GM21526 (cell line): ENCODE measurements around the gene NAA38.
"Not testable (repeated sequence)": the region's sequence is repeated elsewhere in the genome, so short reads cannot be mapped to it uniquely, and the experiment has no call there.

ENCODE experiments used
- ATAC-seq: cut with Tn5 transposase; IDR thresholded peaks from one replicate; pipeline ENCODE4 v1.9.1; 2021; ENCODE audit warnings: moderate library complexity; ENCODE audit not compliant: unreplicated experiment, low FRiP score

The NAA38 gene

DNA sequence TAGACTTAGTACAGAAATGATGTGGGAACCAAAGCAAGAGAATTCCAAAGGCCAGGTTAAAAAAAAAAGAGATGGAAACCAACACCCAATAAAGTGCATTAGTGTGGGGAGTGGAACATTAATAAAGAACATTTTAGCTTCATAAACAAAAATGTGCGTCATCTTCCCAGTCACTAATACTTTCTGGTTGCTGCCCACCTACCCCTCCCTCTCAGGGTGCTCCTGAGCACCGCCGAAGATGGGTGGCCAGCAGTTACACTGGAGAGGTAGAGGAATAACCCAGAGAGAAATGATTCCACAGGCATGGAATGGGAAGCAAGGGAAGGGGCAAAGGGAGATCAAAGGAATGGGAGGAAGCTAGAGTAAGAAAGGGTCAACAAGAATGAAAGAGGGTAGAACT, 25.3 kb upstream of the NAA38 start:
- no peak for ATAC-seq

DNA sequence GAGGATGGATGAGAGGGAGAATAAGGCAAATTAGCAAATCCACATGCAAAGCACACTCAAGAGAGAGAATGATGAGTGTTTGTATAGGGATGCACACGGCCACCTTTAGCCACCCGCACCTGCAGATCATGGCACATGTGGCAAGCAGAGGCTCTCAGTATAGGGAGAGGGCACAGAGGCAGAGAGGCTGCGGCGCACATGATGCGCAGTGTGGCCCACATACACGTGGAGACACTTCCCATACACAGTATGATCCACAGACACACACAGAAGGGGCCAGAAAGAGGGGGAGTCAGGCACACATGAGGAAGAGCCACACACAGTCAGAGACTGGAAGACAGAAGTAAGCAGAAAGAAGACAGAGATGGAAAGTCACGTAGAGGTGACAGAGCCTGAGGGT, 24.7 kb upstream of the NAA38 start:
- ATAC-seq: no peak

DNA sequence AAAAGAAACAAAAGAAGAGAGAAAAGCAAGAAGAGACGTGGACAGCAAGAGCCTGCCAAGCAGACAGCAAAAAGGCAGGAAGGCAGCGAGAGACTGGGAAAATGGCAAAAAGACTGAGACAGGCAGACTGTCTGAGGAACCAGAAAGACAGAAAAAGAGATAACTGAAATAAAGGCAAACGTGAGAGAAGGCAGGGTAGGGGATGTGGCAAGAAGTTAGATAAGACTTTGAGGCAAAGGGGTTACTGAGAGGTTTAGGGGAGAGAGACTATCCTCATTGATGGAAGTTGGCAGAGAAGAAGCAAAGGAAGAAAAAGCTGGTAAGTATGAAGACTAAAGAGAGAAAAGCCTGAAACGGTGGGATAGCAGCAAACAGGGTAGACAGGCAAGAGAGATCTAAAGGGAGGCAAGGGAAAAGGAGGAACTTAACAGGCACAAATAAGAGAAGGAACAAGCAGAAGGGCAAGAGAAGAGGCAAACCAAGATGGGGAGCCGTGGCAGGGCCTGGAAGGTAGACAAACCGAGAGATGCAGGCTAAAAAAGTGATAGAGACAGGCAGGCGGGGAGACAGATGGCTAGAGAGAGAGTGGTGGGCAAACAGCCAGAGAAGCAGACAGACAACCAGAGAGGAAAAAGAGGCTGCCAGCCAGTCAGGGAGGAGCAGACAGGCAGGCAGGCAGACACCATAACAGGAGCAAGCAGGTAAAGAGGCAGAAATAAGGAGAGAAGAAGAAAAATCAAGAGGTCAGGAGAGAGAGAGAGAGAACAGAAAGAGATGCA, 24.1 kb upstream of the NAA38 start:
- no peak for ATAC-seq

DNA sequence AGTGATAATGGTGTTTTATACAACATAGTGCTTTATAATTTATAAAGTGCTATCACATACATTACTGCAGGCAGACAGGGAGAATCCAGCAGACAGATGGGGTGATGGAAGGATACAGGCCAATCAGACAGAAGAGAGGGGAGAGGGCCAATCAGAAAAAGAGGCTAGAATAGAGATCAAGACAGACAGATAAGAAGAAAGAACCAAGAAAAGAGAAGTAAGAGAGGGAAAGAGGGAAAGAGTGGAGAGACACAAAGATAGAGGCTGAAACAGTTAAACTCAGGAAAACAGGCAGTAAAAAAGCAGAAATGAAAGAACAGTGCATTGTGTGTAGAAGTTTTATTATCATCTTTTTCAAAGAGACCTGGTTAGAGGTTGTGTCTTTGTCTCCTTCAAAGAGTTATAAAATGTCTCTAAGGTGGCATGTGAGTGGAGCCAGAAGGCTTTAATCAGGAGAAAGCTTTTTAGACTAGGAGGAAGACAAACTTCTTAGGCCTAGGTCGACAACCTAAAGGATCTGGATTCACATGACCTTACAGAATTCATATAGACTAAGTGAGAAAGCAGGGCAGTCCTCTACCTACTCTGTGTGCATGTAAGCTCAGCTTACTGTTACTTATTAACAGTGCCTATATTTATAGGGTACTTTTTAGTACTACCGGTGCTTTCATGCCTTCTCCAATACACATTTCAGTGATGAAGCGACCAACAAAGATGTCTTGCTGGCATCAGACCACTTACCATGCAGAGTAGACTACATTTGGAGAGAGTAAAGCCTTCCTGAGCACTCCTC, 22.9 kb upstream of the NAA38 start:
- ATAC-seq: no peak

DNA sequence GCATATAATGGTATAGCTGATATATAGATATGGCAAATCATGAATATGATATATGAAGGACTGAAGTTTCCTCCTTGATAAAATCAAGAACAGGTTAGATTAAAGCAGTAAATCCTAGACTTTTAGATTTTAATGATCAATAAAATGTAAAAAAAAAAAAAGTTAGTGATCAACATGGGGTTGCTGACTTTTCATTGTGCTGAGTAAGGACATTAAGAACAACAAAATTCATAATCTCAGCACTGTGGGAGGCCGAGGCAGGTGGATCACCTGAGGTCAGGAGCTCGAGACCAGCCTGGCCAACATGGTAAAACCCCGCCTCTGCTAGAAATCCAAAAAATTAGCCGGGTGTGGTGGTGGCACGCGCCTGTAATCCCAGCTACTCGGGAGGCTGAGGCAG, 20.9 kb upstream of the NAA38 start:
- no peak for ATAC-seq

DNA sequence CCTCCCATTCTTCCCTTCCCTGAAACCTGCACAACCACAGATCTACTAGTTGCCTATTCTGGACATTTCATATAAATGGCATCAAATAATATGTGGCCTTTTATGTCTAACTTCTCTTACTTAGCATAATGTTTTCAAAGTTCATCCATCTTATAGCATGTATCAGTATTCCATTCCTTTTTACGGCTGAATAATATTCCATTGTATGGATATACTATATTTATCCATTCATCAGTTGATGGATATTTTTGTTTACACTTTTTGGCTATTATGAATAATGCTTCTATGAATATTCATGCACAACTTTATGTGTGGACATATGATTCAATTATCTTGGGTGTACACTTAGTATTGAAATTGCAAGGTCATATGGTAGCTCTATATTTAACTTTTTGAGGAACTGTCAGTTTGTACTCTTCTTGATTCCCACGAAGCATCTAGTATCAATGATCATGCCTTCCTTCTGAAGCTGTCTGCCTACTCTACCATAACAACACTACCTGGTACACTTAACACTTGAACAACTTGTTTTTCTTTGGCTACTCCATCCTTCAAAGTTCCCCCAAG, 18.5 kb upstream of the NAA38 start:
- ATAC-seq: no peak

DNA sequence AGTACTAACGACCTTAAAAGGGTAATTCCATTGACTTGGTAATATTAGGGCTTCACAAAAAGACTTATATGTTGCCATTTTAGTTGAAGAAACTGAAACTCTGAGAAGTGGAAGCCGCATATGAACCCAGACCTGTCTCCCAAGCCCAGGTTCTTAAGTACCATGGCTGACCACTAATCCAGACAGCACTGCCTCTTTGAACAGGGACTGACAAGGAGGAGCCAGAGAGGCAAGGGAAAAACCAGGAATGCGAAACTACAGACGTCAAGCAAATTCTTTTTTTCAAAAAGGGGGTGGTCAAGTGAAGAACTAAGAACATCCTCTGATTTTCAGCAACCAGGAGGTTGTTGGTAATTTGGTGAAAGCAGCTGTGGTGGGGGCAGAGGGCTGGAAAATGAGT, 15.7 kb upstream of the NAA38 start:
- no peak for ATAC-seq

DNA sequence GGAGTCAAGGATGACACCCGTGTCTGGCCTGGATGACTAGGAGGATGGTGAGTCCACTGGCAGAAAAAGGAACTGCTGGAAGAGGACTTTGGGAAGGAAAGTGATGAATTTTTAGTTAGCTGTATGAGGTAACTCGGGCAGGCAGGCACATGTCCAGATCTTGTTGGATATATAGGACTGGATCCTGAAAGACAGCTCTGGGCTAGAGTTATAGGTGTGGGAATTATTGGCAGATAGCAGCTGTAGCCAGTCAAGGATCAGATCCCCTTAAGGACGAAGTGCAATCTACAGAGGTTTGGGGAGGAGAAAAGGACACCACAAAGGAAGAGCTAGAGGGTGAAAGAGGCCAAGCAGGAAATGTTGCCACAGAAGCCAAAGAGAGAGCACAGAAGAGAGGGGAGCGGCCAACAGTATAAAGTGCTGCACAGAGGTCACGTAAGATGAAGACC, 10.5 kb upstream of the NAA38 start:
- no peak for ATAC-seq

DNA sequence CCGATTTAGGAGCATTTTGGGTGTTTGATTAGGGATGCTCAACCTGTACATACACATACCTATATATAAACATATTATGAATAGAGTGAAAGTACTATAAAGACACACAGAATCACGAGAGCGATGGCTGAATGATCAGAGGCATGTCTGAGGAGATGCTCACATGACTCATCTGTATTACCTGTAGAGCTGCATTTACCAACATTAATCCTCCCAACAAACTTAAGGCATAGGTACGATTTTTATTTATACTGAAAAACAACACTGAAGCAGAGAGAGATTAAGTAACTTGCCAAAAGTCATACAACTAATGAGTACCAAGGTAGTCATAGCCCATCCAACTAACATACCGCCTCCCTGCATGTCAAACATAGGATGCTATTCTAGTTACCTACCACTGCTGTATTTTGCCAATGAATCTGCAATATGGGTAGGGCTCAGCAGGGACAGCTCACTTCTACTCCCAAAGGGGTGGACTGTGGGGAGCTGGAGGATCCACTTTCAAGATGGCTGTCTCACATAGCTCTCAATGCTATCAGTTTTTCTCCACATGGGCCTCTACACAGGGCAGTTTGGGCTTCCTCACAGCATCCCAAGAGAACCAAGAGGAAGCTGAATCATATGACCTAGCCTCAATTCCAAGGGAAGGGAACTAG, 7.8 kb upstream of the NAA38 start:
- ATAC-seq: no peak

DNA sequence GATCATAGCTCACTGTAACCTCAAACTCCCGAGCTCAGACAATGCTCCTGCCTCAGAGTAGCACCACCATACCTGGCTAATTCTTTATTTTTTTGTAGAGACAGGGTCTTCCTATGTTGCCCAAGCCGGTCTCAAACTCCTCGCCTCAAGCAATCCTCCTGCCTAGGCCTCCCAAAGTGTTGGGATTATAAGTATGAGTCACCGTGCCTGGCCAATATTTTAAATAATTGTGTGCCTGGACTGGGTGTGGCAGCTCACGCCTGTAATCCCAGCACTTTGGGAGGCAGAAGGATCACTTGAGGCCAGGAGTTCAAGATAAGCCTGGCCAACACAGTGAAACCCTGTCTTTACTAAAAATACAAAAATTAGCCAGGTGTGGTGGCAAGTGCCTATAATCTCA, 7.0 kb upstream of the NAA38 start:
- not testable (repeated sequence) for ATAC-seq

DNA sequence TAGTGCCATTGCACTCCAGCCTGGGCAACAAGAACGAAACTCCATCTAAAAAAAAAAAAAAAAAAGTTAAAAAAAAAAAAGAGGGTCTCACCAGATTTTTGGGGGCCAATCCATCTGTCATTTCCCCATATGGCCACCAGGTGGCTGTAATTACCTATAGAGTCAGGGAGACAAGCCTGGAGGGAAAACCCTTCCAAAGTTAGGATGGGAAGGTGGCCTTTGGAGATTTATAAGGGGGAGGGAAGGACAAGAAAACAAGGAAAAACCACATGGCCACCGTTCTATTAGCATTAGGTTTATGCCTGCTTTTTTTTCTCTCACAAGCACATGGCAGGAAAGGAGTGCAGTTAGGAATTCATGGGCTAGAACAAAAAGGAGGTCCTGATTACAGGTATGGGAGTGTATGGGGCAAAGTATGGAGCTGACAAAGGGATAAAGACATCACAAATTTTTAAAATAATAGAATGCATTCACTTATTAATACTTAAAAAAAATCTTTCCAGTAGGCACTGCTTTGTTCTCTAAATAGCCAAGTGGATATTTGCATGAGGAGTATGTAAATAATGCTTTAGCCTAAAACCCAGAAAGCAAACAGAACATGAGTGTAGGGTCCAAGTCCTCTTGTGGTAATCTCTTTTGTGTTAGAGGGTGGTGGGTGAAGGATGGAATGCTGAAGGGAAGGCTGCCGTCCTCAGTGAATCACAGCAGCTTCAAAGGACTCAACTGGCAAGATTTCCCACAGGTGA, 5.5 kb upstream of the NAA38 start:
- ATAC-seq: no peak

DNA sequence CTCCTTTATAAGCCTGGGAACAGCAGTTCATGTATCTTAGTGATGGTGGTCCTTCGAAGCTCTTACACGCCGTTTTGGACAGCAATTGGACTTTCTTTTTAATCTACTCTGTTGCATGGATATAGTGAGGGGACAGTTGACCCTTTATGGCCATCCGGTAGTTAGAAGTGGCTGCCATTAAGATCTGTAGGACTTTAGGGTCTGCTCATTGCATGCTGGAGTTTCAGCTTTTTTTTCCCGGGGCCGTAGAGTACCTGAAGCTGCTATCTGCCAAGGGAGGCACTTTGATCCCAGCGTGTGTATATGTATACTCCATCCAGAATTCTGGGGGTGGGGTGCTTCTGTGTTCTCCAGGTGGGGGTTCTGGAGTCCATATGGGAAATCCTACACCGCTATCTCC, 1.7 kb upstream of the NAA38 start:
- no peak for ATAC-seq

DNA sequence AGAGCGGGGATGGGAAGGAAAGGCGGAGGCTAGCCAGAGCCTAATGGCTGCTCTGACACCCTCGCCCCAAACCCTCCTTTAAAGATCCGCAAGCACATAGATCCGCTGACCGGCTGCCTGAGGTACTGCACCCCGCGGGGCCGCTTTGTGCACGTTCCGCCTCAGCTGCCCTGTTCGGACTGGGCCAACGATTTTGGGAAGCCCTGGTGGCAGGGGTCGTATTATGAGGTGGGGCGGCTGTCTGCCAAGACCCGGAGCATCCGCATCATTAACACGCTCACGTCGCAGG, 1.1 kb upstream of the NAA38 start:
- no peak for ATAC-seq

DNA sequence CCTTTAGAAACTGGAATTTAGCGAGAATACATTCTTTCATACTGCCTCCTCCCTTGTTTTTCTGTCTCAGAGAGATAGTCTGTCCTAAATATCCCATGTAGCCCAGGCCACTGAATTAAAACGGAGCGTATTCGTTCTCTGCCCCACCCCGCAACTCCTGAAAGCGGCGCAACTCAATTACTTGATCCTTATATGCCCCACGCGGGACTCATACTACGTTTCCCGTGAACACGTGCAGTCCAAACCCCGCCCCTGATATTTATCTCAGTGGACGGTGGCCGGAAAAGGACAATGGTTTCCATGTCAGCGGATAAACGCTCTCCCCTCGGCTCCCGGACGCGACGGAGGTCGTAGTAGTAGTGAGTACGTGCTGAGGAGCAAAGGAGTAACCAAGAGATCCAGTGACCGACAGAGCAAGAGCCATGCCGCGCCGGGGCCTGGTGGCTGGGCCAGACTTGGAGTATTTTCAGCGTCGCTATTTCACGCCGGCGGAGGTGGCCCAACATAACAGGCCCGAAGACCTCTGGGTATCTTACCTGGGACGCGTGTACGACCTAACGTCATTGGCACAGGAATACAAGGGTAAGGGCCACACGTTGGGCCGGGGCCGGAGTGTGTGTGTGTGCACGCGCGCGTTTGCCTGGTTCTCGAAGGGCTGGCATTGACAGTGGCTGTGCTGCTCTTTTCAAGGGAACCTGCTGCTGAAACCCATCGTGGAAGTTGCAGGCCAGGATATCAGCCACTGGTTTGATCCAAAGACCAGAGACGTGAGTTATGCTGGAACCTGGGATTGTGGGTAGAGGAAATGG, 558 bp upstream of the NAA38 start, which contains the start of gene CYB5D1:
CYB5D1 (plus strand) TSS at position 291 of the 809 bp plus-strand sequence; CDS start at position 423, 132 bp downstream.
- peak; percentile 26 for ATAC-seq

DNA sequence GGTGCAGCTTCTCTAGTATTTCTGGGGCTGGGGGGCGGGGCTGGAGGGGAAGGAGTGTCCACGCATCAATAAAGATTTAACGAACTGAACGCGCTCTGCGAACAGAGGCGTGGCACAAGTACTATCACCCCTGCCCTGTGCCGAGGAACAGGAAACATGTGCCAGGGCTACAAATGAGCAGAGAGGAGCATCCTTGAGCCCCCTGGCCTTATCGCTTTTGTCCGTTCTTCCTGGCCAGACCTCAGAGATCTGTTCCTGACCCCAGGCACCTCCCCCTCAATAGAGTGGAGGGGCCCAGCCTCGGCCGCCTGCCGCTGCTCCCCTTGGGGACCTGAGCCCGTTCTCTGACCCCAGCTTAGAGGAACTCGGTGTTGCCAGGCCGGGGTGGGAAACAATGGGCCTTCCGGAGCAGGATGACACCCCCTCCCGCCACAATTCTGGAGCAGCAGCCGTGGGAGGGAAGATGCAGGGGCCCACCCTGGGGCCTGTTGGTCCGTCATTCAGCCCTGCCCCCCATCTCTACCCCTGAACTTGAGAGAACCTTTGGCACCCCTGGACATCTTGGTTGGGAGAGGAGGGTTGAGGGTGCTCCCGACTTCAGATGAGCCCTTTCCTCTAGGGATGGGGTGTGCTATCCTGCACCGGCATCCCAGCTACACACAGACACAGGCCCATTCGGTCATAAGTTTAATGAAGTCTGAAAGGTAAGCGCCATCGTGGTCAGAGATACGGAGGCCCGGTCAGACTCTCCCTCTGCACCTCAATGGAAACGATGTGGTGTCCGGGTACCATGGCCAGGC, 1.1 kb downstream of the NAA38 start:
- ATAC-seq: no peak

DNA sequence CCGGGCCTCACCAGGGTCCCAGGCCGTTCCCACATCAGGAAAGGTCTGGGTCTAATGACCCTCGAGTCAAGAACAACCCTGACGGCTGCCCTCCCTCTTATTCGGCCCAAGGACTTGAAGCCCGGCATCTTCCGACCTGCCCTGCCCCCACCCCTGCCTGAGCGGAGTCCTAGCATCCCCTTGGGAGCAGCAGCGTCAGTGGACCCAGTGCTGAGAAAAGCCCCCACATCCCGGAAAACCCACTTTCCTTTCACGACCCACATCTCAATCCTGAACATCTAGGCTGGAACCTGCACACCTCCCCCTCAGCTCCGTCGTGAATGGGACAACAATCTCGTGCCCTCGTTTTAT, 1.7 kb downstream of the NAA38 start:
- ATAC-seq: no peak

DNA sequence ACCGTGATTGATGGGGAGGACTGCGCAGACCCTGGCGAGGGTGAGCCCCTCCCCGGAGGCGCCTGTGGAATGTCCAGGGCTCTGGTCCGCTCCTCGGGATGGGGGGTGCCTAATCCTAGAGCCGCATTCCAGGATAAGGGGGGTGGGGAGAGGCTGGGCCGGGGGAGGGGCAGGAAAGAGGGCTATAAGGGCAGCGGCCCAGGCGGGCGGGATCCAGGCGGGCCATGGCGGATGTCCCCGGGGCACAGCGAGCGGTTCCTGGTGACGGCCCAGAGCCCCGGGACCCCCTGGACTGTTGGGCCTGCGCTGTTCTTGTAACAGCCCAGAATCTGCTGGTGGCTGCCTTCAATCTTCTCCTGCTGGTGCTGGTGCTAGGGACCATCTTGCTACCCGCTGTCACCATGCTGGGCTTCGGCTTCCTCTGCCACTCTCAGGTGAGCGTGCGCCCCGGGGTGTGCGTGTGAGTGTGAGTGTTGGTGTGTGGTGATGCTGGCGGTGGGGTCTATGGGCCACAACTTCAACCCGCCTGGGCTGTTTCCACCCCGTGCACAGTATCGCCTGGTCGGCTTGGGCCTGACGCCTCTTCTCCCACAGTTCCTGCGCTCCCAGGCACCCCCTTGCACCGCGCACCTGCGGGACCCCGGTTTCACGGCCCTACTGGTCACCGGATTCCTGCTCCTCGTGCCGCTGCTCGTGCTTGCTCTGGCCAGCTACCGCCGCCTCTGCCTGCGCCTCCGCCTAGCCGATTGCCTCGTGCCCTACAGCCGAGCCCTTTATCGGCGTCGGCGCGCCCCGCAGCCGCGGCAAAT, 2.3 kb downstream of the NAA38 start, which contains the start of gene TMEM88:
TMEM88 (plus strand) TSS at position 216 of the 809 bp plus-strand sequence; CDS start at position 225, 9 bp downstream.
- no peak for ATAC-seq
